GM21528 (cell line): ENCODE results near the gene MT1G.
"Not testable (repeated sequence)": the region's sequence is repeated elsewhere in the genome, so short reads cannot be mapped to it uniquely, and the experiment has no call there.

Source experiments
- ATAC-seq: cut with Tn5 transposase; IDR thresholded peaks from one replicate; pipeline ENCODE4 v1.9.1; 2021; ENCODE audit warnings: mild to moderate bottlenecking, moderate library complexity; ENCODE audit not compliant: unreplicated experiment, low FRiP score

The MT1G gene

DNA sequence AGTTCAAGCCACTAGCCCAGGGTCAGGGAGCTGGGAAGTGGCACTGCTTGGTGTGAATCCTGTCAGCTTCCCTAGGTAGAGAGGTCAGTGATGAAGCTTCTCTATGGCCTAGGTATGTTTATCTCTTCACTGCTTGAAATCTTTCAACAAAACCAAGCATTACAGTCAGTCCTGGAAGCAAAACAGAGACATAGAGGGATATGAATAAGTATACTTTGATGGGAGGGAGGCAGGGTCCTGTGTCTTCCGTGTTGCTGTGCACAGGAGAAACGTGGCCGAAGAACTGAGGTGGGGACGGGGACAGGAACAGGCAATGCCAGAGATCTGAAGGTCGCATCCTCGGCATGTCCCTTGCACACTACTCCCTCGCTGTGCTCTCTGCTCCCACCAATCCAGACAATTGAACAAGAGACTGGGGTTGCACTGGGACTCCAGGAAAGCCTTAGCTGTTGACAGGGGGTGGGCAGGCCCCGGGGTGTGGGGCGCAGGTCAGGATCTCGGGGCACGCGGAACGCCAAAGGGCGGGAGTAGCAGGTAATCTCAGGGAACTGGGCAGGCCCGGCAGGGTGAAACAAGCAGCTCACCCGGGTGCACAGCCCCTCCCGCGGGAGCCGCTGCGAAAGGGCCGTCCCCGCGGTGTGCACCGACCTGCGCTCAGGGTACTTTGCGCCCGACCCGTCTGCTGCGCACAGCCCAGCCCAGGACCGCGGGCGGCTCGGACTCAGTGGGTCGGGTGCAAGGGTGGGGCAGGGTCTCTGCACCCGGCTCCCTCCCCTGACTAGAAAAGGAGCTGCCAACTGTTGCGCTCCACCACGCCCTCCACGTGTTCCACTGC is 1.4 kb upstream of the MT1G start, which contains the start of gene MT1H:
TSS of gene MT1H (plus strand) at position 810 of the 835 bp plus-strand sequence. CDS start 71 bp downstream, outside the sequence.
- no peak for ATAC-seq

DNA sequence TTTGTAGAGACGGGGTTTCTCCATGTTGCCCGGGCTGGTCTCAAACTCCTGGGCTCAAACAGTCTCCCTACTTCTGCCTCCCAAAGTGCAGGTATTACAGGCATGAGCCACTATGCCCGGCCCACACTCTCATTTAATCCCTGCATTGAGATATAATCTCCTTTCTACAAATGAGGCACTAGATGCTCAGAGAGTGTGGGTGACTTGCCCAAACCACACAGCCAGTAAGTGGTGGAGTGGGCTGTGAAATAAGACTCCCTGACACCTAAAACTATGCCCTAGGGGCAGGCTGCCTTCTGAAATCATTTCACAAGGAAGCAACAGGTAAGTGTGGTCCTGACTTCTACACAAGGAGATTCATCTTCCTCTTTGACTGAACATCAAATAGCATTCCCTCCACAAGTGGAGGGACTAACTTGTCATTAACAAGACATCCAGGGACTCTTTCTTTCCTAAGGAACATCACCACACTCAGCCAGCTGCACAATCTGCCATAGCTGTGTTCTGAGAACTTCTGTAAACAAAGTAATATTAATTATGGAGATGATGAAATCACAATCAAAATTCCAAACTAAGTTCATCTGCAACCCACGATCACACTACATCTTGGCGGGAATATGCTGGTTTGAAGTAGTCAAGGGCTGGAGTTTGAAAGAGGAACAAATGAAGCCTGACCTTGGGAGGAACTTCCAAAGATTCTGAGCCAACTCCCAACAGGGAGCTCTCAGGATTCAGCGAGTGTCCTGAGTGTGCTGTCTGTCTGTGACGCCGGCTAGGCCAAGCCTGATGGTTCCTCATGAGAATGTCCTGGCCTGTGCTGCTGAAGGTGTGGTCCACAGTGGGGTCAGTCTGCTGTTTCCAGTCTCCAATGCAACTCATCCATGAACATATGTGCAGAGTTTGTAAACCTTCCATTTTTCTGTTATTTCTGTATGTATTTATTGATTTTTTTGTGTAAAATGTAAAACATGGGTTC is 2.3 kb downstream of the MT1G start:
- ATAC-seq, result not testable (repeated sequence)

DNA sequence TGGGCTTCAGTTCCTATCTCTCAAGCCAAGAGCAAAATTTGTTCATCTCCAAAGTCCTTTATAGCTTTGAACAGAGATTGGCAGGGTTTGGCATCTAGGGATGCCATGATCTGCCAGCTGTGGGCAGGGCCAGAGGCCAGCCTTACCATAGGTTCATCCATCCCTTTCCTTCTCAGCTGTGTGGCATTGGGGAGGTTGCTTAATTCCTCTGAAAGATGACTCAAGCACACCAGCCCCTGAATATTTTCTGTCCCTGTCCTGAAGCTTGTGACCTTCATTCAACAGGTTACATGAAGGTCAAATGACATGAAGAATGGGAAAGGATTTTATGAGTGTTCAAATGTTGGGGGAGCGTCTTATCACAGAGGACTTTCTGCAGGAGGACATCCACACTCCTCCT is 3.4 kb downstream of the MT1G start:
- ATAC-seq, result no peak

DNA sequence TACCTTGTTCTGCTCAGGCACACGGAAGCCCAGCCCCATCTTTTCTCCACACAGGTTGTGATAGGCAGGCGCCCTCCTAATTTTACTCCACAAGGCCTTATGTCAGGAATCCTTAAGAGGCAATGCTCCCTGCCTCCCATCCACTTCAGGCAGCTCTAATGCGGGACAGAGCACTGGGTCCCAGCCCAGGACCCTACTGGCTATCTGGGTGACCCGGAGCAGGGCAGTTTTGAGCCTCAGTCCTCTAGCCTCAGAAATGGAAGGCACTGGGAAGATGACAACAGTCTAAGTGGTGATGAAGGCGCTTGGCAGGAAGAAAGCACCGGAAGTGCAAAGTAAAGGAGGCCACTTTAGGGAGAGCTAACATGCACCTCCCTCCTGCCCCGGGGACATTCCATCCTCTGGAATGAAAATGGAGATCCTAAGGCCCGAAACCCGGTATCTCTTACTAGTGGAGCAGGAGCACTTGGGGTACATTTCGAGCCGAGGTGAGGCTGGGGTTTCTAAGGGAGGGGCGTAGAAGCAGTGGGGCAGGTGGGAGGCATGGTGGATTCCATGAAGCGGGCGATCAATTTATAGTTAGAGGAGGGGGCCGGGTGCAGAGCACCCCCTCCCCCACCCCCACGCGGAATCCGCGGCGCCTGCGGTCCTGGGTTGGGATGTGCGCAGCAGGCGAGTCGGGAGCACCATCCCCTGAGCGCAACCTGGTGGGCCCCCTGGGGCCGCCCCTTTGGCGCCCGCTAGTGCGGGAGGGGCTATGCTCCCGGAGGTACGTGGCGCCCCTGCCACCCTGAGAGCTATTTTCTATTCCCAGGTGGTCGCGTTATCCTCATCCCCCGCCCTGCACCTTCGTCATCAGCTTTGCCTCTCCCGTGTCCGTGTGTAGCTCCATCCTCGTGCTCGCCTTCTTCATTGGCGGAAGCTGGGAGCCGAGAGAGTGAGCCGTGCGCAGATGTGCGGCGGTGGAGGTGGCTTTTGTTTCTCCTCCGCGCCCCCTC is 5.2 kb downstream of the MT1G start:
- no peak for ATAC-seq

DNA sequence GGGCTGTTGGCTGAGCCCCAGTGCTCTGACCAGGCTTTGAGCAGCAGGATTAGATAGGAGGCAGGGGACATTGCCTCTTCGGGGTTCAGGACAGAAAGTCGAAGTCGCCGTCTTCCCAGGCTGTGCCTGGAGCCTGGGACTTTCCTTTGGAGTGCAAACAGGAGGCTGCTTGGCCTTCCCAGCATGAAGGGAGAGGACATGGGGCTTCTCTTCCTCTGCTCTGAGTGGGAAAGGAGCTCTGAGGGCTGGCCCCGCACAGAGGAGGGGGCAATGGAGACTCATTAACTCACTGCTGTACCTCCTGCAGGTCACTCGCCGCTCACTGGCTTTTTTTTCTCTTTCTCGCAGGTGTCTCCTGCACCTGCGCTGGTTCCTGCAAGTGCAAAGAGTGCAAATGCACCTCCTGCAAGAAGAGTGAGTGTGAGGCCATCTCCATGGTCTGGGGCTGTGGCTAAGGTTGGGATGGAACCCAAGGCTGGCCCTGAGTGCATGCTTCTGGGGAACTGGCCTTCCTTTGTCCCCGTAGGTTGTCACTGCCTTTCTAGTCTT is 9.5 kb downstream of the MT1G start:
- no peak for ATAC-seq

DNA sequence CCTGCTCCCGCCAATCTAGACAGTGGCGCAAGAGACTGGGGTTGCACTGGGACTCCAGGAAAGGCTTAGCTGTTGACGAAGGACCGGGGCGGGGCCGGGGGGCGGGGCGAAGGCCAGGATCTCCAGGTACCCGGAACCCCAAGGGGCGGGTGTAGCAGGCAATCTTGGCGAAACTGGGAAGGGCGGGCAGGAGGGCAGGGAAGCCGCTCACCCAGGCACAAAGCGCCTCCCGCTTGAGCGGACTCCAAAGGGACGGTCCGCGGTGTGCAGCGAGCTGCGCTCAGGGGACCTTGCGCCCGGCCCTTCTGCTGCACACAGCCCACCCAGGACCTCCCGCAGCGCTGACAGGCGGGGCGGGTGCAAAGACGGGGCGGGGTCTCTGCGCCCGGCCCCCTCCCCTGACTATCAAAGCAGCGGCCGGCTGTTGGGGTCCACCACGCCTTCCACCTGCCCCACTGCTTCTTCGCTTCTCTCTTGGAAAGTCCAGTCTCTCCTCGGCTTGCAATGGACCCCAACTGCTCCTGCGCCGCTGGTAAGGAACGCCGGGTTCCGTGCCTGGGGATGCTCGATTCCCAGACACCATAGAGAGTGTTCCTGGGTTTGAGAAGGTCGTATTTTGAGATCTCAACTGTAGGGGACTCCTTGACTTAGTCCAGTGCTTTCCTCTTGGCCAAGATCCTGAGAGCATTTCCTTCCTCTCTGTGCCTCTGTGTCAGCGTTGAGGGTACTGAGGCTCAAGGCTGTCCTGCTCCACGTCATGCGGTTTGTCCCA is 10.1 kb downstream of the MT1G start, which contains the start of gene MT1F:
TSS of gene MT1F (plus strand) at position 405 of the 772 bp plus-strand sequence. CDS start at position 505, 100 bp downstream.
- no peak for ATAC-seq

DNA sequence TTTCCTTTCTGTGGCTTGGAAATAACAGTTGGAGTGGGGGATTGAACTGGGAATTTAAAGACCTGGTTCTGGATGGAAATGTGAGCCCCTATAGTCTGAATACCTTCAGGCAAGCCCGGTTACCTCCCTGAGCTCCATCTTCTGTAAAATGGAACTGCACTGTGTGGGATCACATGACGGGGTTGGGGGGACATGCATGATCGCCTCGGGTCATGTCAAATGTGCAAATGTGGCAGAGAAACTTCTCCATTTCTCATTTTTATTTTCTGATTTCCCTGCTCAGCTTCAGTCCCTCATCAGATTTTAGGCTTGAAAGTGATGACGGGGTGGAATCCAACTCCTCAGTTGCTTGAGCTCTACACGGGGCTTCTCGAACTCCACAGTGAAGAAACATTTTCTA is 14.6 kb downstream of the MT1G start:
- no peak for ATAC-seq

DNA sequence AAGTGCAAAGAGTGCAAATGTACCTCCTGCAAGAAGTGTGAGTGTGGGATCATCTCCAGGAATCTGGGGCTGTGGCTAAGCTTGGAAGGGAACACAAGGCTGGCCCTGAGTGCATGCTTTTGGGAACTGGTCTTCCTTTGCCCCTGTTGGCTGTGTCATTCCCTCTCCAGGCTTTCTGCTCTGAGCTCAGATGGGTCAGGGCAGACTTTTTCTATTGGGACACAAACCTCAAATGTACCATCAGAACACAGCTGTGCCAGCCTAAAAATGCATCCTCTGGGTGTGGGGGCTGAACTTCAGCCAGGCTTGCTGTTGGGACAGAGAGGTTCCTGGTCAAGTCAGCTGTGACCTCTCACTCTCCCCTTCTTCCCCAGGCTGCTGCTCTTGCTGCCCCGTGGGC is 15.3 kb downstream of the MT1G start:
- no peak for ATAC-seq

DNA sequence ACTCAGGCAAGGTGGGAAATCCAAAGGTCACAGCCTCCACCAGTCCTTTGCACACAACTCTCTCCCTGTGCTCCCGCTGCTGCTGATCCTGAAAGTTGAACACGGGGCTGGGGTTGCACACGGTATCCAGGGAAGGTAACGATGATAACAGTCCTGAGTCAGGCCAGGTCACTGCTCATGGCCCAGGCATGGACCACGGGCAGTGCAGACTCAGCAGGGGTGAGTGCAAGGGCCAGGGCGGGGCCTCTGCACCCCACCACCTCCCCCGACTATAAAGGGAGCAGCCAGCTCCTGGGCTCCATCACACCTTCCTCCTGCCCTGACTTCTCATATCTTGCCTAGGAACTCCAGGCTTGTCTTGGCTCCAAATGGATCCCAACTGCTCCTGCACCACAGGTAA is 16.3 kb downstream of the MT1G start, which contains the start of gene MT1B:
TSS of gene MT1B (plus strand) at position 301 of the 400 bp plus-strand sequence. CDS start at position 369, 68 bp downstream.
- no peak for ATAC-seq

DNA sequence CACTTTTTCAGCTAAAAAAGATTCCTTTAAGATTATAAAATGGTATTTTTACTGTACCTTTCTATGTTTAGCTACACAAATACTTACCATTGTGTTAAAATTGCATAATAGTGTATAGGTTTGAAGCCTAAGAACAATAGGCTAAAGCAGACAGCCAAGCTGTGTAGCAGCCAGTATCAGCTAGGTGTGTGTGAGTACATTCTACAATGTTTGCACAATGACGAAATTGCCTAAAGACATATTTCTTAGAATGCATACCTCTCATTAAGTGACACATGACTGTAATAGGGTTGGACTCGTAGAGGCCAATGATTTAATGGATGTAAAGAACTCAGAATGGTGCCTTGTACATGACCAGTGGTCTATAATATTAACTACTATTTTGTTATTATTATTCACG is 18.0 kb downstream of the MT1G start:
- no peak for ATAC-seq

DNA sequence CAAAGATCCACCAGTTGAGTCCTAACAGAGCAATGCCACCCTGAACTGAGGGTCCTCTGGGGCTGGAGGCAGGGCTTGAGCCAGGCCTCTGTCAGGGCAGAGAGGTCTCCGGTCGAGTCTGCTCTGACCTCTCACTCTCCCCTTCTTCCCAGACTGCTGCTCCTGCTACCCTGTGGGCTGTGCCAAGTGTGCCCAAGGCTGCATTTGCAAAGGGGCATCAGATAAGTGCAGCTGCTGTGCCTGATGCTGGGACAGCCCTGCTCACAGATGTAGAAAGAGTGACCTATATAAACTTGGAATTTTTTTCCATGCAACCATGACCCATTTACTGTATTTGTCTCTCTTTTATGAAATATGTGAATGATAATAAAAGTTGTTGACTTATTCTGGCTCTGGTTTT is 18.6 kb downstream of the MT1G start:
- no peak for ATAC-seq

DNA sequence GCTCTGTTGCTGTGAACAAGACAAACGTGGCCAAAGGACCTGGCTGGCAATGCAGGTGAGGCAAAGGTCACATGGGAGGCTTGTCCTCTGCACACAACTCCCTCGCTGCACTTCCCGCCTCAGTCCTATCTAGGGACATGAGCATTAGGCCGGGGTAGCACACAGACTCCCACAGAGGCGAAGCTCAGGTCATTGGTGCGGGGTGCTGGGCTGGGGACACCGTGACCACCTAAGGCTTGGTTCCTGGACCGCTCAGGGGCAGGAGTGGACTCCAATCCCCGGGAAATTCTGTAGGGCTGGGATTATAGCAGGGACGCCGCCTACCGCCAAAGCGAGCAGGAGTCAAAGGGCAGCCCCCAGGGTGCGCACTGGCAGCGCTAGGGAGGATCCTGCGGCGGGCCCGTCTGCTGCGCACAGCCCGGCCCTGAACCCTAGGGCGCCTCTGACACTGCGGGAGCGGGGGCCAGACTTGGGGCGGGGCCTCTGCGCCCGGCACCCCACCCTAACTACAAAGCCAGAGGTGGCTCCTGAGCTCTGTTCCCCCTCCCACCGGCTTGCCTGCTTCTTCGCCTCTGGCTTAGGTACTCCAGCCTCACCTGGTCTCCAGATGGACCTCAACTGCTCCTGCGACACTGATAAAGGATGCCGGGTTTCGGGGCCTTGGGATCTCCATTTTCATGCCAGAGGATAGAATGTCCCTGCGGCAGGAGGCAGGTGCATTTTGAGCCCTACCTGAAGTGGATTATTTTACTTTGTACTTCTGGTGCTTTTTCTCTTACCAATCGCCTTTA is 20.0 kb downstream of the MT1G start:
- ATAC-seq, result no peak

DNA sequence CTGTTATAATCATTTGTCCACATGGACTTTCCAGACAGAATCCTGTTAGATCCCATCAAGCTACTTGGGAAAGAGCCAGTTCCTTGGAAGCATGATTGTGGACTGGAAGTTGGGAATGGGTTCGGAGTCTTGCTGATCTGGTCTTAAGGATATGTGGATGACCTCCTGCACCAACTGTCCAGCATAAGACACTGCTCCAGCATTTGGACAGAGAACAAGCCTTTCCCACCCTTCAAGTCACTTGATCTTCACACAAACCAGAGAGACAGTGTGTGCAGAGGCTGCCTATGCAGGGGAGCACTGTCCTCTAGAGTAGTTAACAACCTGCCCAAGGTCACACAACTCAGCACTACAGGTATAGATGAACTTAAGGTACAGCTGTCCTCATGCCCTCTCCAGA is 22.0 kb downstream of the MT1G start:
- ATAC-seq, result no peak

DNA sequence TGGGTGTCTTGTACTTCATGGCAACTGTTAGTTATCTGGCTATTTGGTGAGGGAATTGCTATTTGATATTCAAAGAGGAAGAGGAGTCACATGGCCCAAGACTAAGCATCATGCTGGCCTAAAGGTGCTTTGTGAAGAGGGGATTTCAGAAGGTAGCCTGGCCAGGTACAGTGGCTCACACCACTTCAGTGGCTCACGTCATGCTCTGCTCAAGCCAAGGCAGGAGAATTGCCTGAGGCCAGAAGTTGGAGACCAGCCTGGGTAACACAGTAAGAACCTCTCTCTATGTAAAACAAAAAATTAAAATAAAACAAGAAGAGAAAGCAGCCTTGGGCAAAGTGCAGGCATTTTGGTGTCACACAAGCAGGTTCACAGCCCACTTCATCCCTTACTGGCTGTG is 22.6 kb downstream of the MT1G start:
- ATAC-seq, result no peak

DNA sequence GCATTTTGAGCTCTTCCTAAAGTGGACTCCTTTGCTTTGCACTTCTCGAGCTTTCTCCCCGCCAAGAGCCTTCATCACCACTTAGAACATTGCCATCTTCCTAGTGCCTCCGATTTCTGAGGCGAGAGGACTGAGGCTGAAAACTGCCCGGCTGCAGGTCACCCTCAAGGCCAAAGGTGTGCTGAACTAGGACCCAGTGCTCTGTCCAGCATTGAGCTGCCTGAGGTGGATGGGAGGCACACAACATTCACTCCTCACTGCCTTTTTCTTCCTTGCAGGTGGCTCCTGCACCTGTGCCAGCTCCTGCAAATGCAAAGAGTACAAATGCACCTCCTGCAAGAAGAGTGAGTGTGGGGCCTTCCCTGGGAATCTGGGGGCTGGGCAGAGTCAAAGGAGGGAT is 24.0 kb downstream of the MT1G start:
- ATAC-seq, result no peak

DNA sequence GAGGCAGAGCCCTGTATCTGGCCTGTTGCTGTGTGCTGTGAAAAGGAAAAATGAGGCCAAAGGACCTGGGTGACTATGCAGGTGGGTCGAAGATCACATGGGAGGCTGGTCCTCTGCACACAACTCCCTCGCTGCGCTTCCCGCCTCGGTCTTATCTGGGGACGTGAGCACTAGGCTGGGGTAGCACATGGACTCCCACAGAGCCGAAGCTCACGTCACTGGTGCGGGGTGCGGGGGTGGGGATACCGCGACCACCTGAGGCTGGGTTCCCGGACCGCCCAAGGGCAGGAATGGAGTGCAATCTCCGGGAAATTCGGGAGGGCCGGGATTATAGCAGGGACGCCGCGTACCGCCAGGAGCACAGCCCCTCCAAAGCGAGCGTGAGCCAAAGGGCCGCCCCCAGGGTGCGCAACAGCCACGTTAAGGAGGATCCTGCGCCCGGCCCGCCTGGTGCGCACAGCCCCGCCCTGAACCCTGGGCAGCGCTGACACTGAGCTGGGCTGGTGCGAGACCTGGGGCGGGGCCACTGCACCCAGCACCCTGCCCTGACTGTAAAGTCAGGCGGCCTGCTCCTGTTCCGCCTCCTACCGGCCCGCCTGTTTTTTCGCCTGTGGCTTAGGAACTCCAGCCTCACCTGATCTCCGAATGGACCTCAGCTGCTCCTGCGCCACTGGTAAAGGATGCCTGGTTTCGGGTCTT is 24.6 kb downstream of the MT1G start:
- peak; percentile 63 for ATAC-seq

DNA sequence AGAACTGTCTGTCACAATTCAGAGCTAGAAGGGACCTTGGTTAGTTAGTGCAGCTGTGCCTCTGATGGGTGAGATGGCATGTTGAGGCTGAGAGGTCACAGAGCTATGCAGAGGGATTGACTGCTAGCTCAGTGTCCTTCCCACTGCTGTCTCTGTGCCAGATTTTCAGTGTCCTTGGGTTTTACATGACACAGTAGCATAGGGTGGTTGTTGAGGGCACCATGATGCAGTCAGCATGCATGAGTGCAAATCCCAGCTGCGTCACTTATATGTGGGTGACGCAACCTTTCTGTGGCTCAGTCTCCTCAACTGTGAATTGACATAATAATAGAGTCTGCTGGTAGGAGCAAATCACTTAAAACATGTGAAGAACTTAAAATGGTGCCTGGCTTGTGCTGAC is 26.7 kb downstream of the MT1G start:
- no peak for ATAC-seq
